LNCaP clone FGC (cell line): ENCODE results near the gene ARID3A.

Experiments used
- DNase-seq: peaks from one replicate; pipeline ENCODE4 v3.0.0-alpha.2; 2011; ENCODE audit warnings: low read depth
- H3K4me3 ChIP-seq: 2 replicates; pipeline ENCODE4 v1.5.1; 2011; ENCODE audit warnings: mild to moderate bottlenecking, low read depth, low read length, control low read depth
- CTCF ChIP-seq: IDR thresholded peaks from 2 replicates; pipeline ENCODE4 v1.5.1; 2012; ENCODE audit warnings: mild to moderate bottlenecking; ENCODE audit not compliant: control insufficient read depth, insufficient read depth; ENCODE audit errors: extremely low read depth

ARID3A gene

DNA sequence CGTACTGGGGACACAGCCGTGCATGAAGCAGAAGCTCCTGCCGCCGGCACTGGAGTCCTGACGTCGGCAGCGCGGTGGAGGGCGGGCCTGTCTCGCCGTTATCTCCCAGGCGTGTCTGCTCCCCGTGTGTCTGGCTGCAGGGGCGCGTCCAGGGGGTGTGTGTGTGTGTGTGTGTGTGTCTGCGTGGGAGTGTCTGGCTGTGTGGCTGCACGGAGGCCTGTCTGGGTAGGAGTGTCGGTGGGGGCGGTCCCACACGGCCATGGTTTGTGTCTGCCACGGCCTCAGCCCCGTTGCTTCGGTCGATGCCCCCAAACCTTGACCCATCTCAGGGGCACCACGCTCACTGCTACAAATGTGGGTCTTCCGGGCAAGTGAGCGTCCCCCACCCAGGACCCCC lies 18.3 kb downstream of the ARID3A start:
- DNase-seq = no peak
- H3K4me3 ChIP-seq = no peak overlapping the region
- TF ChIP-seq CTCF = no peak

DNA sequence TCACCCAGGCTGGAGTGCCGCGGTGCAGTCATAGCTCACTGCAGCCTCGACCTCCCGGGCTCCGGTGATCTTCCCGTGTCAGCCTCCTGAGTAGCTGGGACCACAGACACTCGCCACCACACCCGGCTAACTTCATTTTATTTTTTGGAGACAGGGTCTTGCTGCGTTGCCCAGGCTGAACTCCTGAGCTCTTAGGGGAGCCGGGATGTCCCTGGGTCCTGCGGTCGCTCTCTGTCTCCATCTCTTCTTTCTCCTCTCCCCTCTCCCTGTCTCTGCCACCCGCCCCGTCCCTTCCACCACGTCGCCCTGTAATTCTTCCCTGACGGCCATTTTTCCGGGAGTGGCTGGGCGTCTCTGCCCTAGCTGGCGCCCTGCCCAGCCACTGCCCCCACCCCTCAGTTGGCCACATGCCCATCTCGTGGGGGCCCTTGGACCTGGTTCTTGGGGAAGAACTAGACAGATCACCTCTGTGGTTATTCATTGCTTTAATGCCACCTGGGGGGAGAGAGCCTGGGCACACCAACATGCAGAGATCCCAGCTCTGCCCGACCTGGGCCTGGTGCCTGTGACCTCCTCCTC lies 18.9 kb downstream of the ARID3A start:
- TF ChIP-seq CTCF = no peak
- no peak overlapping the region for H3K4me3 ChIP-seq
- no peak for DNase-seq

DNA sequence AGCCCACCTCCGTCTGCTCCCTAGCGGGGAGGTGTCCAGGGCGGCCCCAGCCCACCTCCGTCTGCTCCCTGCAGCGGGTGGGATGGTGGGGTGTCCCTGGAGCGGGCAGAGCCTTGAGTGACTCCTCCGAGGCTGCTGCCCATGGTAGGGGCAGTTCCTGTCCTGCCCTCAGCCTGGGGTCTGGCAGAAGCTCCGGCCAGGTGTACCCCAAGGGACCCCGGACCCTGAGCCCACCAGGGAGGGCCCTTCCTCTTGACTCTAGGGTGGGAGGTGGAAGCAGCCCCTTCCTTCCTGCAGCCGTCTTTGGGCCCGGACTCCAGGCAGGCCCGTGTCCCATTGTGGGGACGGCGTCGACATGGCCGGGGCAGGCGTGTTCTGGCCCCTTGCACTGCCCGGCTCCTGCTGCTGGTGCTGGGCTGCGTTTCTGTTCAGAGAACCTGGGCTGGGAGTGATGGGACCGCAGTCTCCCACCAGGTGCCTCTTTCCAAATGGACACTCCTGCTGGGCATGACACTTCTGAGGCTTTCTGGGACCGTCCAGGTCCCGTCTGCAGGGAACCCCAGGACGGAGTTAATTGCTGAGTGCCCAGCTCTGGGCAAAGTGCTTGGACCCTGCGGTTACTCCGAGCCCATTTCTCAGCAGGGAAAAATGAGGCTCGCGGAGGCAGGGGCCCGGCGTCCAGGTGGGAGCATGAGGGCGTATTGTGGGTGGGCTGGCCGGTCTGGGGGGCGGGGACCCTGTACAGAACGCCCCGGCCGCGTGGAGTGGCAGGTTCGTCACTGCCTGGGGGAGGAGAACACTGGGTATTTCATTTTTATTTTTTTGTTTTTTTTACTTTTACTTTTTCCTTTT lies 19.8 kb downstream of the ARID3A start:
- no peak for DNase-seq
- no peak for TF ChIP-seq CTCF

DNA sequence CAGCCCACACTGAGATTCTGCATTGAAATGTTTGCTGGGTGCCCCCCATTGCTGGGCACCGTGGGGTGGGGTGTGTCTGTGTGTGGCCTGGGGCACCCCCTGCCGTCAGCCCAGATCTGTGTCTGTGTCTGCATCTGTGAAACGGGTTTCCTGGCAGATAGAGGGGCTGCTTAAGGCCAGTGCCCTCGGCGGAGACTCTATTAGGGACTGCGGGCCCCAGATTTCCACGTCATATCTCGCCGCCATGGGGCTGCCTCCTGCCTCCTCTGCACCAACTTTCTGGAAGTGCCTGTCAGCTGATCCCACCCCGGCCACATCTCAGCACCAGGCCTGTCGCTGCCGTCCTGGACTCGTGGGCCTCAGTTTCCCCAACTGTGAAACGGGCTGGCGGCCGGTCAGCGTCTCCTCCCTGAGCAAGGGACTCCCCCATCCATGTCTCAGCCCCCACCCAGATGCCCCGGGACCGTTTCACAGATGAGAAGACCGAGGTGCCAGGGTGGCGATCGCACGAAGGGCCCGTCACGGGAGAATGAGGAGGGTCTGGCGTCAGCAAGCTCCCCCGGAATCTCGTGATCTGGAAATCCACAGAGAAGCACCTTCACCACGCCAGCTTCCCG lies 21.4 kb downstream of the ARID3A start:
- no peak overlapping the region for H3K4me3 ChIP-seq
- no peak for DNase-seq
- TF ChIP-seq CTCF = no peak

More for the DNA sequence above, 19.8 kb downstream of the ARID3A start:
- no peak overlapping the region for H3K4me3 ChIP-seq

GRCh38 chr19:947707-948539 lies 22.1 kb downstream of the ARID3A start:
- no peak overlapping the region for H3K4me3 ChIP-seq
- DNase-seq = no peak
- TF ChIP-seq CTCF = no peak

DNA sequence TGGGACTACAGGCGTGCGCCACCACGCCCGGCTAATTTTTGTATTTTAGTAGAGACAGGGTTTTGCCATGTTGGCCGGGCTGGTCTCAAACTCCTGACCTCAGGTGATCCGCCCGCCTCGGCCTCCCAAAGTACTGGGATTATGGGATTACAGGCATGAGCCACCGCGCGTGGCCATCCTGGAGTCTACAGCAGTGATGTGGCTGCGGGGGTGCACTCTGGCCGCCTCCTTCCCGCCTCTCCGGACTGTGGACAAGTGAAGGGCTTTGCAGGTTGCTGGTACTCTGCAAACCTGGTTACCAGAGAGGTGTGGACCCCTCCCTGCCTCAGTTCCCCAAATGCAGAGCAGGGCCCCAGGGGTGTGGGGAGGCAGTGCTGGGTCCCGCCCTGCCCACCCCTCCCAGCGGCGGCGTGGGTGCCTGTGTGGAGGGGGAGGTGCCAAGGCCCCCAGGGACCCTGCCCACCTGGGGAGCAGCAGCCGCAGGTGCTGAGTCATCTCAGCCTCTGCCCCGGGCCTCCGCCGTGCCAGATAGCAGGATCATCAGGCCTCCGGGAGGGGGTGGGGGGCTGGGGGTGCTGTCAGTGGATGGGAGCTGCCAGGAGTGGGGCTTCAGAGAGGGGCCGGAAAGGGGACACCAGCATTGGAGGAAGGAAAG lies 23.1 kb downstream of the ARID3A start:
- H3K4me3 ChIP-seq = no peak overlapping the region
- DNase-seq = no peak
- no peak for TF ChIP-seq CTCF
